ENCODE measurements around the gene CEP112.
"Not testable (repeated sequence)": the region's sequence is repeated elsewhere in the genome, so short reads cannot be mapped to it uniquely, and the experiment has no call there.

Gene CEP112

DNA sequence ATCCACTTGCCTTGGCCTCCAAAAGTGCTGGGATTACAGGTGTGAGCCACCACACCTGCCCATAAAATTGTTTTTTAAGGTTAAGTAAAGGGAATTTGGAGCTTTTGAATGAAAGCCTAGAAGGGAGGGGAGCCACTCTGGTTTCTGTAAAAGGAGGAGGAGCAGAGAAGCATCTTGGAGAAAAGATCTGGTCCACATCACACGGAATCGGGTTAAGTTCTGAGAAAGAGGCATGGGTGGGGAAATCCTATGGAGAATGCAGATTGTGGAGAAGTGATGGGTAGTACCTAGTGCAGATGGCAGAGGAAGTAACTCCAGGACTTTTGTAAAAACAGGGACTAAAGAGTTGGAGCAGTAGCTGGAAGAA is 18.3 kb upstream of the CEP112 start:
- DNase-seq: no peak

DNA sequence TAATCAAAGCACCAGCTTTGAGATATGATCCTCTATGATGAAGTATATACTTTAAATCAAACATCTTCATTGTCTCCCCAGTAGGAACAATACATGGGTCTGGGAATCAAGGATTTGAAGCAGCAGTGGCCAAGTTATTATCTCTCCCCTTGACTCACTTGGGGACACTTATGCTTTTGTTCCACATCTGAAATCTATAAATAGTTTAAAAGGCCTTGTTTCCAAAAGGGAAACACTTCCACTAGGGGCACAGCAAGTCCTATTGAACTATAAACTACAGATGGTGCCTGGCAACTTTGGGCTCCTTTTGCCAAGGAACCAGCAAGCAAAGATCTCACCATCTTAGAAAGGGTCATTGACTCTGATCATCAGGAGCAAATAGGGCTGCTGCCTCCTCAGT is 16.0 kb upstream of the CEP112 start:
- DNase-seq: no peak

DNA sequence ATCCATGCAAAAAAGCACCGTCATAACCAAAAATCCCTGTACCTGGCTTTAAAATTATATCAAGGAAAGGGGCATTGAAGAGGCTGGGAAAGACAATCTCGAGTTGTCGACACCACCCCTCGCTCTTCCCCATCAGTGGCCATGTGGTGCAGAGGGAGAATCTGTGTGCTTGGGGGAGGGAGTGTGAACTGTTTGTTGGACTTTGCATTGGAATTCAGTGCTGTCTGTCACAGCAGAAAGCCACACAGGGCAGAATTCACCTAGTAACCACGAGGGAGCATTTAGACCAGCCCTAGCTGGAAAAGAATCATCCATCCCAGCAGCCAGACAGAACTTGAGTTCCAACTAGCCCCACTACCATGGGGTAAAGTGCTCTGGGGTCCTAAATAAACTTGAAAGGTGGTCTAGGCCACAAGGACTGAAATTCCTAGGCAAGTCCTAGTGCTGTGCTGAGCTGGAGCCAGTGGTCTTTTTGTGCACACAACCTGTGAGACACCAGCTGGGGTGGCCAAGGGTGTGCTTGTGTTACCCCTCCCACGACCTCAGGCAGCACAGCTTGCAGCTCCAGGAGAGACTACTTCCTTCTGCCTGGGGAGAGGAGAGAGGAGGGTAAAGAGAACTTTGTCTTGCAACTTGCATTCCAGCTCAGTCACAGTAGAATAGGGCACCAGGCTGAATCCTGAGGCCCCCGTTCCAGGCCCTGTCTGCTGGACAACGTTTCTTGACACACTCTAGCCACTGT is 11.5 kb upstream of the CEP112 start:
- DNase-seq: no peak

GRCh38 chr17:66200685-66201092 is 8.8 kb upstream of the CEP112 start:
- DNase-seq: peak; percentile 48

DNA sequence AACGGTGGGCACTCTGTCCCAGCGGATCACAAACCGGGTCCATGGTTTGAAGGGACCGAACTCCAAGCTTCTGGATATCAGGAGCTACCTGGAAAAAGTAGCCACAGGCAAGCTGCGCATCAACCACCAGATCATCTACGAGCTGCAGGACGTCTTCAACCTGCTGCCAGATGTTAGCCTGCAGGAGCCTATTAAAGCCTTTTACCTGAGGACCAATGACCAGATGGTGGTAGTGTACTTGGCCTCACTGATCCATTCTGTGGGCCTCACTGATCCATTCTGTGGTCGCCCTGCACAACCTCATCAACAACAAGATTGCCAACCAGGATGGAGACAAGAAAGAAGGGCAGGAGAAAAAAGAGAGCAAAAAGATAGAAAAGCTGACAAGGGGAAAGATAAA is 6.3 kb upstream of the CEP112 start:
- DNase-seq: no peak

DNA sequence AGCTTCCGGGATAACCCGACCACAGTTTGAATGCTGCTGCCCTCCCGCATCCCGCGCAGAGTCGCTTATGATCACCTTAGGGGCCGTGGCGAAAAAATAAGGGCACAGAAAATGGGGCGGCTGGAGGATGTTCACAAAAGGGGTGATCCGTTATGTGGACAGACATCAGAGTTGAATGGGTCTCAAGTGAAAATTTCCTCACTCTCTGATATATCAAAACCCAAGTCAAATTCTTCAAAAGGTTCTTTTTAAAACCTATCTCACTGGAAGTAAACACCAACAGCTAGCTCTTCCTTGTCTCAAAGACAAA is 400 bp upstream of the CEP112 start:
- no peak for DNase-seq

DNA sequence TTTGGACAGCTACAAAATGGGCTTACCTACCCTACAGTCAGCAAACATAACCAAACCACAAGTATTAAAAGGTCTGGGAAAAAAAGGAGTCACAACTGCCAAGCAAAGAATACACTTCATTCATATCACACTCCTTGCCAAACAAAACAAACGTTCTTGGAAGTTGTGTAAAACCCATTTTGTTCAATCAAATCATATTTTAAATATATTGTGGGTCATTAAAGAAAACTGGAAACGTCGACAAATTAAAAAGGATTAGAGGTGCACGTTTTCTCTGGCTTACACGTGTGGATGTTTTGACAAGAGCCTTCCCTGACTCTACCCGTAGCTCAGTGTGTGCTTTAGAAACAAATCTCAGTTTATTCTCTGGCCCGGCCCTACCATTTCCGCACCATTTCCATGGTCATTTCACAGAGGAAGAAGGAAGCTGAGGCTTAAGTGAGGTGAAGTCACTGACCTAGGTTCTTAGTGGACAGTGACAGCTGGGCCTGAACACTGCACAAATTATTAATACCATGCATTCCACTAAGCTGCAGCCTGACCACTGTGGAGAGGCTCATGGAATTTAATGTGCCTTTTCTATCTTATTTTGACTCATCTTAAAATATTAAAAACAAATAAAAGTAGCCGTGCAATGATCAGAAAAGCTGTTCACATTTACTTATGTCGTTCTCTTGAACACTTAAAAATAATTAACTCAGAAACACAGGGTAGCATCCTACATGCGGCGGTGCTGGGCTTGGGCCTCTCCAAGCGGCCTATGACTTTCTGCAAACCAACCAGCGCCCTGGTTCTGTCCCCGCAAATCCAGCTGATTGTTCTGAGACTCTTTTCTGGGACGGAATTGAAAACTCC is 968 bp downstream of the CEP112 start:
- DNase-seq: peak; percentile 41

DNA sequence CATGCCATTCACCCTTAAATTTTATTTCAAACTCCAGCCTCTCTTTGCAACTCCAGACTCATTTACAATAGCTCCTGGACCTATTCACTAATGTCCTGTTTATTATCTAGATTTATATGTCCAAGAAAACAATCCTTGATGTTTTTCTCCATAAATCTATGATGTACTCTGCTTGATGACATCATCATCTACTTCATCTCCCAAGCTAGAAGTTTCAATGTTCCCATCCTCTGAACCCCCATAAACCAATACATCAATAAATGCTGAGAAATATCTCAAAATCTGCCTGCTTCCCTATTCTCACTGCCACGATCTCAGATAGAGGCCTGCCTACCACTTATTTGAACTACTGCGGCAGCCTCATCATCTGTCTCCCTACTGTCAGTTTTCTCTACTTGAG is 4.2 kb downstream of the CEP112 start:
- no peak for DNase-seq

GRCh38 chr17:66185862-66186261 is 6.1 kb downstream of the CEP112 start:
- no peak for DNase-seq

DNA sequence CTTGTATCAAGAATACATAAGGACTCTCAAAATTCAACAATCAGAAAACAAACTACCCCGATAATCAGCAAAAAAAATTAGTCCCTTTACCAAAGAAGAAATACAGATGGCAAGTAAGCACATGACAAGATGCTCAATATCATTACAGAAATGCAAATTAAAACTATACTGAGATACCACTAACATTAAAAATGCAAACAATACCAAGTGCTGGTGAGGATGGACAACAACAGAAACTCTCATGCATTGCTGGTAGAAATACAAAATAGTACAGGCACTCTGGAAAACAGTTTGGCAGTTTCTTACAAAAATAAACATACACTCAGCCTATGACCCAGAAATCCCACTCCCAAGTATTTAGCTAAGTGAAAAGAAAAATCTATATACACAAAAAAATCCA is 7.5 kb downstream of the CEP112 start:
- no peak for DNase-seq

DNA sequence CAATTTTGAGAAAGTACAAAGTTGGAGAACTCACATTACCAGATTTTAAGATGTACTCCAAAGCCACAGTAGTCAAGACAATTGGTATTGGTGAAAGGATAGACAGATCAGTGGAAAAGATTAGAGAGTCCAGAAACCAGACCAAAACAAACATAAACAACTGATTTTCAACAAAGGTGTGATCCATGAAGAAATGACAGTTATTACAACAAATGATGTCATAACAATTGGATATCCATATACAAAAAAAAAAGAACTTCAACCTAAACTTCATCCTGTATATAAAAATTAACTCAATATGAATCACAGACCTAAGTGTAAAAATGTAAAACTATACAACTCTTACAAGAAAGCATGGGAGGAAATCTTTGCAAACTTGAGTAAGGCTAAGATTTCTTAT is 8.4 kb downstream of the CEP112 start:
- DNase-seq: no peak

- DNase-seq: no peak
Measured at GRCh38 chr17:66178642-66179041, 13.3 kb downstream of the CEP112 start.

DNA sequence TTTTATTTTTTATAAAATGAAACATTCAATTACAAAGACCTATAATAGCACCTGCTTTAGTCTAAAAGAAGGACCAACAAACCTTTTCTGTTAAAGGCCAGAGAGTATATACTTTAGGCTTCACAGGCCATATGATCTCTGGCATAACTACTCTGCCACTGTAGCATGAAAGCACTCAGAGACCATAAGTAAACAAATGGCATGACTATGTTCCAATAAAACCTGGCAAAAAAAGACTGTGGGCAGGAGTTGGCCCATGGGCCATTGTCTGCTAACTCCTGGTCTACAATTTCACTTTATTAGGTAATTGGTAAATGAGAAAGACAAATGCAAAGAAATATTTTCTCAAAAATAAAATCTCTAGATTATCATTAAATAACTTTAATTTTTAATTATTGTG is 14.9 kb downstream of the CEP112 start:
- no peak for DNase-seq

- DNase-seq: no peak
Measured at GRCh38 chr17:66175892-66176291, 16.0 kb downstream of the CEP112 start.

GRCh38 chr17:66172691-66173223 is 19.2 kb downstream of the CEP112 start:
- DNase-seq: no peak

DNA sequence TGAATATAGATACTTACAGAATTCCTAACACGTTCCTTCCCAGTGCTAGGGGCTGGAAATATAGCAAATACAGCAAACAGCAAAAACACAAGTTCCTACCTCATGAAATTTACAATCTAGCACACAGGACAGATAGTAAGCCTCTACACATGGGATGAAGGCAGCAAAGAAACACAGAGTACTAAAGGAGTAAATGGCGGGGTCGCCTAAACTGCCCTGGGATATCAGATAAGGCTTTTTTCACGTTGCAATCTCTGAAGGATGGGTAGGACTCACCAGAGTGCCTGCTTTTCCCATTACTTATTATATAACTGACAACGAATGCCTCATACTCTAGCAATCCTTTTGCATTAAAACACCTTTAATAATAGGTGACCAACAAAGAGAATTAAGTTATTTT is 19.8 kb downstream of the CEP112 start:
- DNase-seq: no peak

DNA sequence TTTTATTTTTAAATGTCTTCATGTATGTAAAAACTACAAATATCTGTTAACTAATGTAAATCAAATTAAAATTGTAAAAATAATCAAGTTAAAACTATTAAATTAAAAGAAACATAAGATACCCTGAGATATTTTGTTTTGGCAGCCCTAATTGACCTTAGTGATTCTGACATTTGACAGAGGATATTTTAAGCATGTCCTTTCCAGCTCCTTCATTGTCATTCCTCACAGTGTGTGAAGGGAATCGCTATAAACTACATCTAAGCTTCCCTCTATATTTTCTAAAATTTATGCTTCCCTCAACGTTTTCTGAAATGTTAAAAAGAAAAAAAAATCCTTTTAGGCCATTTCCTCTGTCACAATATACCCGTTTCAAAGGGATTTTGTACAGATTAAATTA is 20.2 kb downstream of the CEP112 start:
- DNase-seq: no peak

DNA sequence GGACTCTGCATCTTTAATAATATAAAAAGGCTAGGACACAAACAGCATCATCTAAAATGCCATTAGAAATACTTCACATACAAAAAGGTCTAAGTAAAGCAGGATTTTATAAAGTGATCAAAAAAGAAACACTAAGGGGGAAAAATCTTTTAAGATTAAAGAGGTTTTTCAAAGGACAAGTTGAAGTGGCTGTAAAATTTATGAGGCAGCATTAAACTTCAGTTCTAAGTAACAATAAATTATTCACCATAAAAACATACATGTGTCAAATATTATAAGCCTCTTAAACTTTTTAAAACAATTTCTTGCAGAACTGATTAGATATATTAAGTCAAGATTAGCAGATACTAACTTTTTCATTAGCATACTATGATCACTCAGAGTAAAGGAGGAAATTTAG is 20.8 kb downstream of the CEP112 start:
- no peak for DNase-seq

- DNase-seq: no peak
Measured at GRCh38 chr17:66169839-66170238, 22.1 kb downstream of the CEP112 start.

- DNase-seq: no peak
Measured at GRCh38 chr17:66167189-66167815, 24.6 kb downstream of the CEP112 start.

GRCh38 chr17:66165537-66166123 is 26.3 kb downstream of the CEP112 start:
- DNase-seq: no peak

DNA sequence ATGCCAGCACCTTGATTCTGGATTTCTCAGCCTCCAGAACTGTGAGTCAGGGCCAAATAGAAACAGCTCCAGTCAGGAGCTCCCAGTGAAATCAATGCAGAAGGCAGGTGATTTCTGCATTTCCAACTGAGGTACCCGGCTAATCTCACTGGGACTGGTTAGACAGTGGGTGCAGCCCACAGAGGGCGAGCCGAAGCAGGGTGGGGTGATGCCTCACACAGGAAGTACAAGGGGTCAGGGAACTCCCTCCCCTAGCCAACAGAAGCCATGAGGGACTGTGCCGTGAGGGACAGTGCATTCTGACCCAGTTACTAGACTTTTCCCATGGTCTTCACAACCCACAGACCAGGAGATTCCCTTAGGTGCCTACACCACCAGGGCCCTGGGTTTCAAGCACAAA is 36.9 kb downstream of the CEP112 start:
- DNase-seq: not testable (repeated sequence)

DNA sequence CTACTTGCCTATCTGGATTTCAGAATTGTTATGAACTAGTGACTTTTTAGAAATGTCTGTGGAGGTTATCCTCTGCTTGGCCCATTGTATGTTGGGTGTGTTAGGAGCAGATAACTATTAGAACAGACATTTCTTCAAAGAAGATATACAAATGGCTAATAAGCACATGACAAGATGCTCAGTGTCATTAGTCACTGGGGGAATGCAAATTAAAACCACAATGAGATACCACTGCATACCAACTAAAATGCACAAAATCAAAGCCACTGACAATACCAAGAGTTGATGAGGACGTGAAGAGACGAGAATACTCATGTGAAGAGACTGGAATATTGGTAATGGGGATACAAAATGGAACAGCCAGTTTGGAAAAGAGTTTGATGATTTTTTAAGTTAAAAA is 39.2 kb downstream of the CEP112 start:
- no peak for DNase-seq

DNA sequence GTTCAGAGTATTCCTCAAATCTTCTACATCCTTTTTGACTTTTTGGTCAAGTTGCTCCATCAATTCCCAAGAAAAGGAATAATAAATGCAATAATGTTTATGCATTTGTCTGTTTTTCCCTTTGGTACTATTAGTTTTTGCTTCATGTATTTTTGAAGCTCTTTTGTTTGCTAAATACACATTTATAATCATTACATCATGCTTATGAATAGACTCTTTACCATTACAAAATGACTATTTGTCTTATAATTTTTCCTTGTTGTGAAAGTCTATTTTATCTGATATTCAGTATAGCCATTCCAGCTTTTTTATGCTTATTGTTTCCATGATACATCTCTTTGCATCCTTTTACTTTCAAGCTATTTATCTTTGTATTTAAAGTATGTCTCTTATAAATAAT is 41.2 kb downstream of the CEP112 start:
- no peak for DNase-seq
